Subcutaneous adipose tissue (tissue), 4 donors: ENCODE measurements around the gene CLMP. TPM values are rescaled to one million over a fixed set of nuclear protein-coding genes. Genes with fewer than 3 reads are reported as not detected.

Experiments used
- CTCF ChIP-seq: fragments of 450-650 bp; IDR thresholded peaks from one replicate; pipeline ENCODE4 v1.5.1; 2016; ENCODE audit warnings: low read depth, mild to moderate bottlenecking, control low read depth, antibody characterized with exemption, moderate library complexity
- total RNA-seq, 4 donors: library from RNA; depleted of rRNA; stranded (reverse); fragments of >200 nt; gene quantifications; one replicate each; pipeline ENCODE4 v1.1.0, GENCODE V29; 2016

Gene CLMP
- total RNA-seq, 4 donors from 2014 or later = 201 to 240 (median 209) TPM

DNA sequence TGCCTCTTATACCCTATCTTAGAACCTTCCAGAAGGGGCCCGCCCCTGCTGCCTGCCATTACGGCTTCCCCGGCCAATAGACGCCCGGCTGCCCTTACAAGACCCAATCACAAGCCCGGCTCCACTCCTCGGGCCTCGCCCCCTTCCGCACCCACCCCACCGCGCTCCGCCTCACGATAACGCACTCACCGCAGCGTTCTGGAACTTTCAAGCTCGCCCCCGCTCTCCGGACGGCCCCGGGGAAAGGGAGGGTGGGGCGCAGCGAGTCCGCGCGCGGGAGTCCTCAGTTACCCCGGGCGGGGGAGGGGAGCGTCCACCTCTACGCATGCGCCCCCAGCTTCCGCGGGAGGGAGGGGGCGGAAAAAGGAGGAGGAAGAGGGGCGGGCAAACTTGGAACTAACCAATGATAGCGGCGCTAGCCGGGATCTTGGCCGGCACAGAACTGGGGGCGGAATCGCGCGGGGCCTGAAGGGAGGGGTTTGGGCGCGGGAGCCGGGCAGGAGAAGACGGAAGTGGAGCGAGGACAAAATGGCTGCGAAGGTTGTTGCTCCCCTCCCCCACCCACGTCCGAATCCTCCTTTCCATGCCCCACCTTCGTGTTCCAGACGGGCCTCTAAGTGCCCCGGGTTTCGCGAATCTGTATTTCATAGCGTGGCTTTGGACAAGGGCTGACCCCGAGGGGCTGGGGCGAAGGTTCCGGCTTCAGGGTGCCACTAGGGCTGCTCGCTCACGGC, 132.7 kb downstream of the CLMP start:
- TF ChIP-seq CTCF = no peak

GRCh38 chr11:123061403-123062157, 133.5 kb downstream of the CLMP start, which contains the start of gene HSPA8:
Gene HSPA8 (minus strand): TSS chr11:123062136. CDS start chr11:123061324, 812 bp downstream.
- TF ChIP-seq CTCF = no peak

DNA sequence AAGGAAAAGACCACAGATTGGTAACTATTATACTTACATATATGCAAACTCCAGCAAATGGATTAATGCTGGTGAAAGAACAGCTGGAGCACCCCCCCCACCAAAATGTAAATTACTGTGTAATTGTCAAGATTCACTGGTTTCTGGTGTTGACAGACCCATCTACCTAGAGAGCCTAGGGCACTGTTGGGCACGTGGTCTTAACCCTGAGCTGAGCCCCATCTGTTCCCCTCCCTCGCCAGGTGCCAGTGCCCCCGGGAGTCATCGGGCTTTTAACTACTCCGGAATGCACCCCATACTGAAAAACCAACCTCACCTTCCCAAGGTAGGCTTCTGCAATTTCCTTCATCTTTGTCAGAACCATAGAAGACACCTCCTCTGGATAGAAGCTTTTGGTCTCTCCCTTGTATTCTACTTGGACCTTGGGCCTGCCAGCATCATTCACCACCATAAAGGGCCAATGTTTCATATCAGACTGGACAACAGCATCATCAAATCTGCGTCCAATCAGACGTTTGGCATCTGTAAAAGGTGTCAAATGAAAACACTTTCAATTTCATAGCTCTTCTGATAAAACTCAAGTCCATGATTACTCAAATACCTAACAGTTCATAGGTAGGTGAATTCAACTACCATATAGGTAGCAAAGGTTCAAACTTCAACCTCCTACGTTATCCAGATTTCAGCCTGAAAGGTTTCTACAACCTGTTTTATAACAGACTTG, 134.6 kb downstream of the CLMP start:
- TF ChIP-seq CTCF = no peak

DNA sequence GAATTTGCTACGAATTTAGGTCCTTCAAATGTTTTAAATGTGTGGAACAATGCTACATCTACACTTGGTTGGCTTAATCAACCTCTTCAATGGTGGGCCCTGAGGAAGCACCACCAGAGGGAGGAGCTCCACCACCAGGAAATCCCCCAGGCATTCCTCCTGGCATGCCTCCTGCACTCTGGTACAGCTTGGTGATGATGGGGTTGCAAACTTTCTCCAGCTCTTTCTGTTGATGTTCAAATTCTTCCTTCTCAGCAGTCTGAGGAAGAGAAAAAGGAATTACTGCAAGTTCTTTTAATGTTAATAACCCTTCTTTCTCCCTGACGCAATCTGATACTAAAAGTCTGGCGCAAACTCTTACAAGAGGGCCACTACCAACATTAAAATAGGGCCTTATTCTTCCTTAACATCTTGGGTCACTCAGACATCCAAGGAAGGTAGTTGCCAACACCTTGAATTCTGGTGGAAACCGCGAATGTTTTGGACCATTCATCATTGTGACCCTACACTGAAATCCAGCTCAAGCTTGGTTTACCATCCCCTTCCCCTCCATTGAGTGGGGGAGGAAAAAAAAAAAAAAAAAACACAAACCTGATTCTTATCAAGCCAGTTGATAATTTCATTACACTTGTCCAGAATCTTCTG, 137.3 kb downstream of the CLMP start:
- TF ChIP-seq CTCF = no peak

- TF ChIP-seq CTCF = no peak
These were observed 138.1 kb downstream of the CLMP start for GRCh38 chr11:123056835-123057491.

DNA sequence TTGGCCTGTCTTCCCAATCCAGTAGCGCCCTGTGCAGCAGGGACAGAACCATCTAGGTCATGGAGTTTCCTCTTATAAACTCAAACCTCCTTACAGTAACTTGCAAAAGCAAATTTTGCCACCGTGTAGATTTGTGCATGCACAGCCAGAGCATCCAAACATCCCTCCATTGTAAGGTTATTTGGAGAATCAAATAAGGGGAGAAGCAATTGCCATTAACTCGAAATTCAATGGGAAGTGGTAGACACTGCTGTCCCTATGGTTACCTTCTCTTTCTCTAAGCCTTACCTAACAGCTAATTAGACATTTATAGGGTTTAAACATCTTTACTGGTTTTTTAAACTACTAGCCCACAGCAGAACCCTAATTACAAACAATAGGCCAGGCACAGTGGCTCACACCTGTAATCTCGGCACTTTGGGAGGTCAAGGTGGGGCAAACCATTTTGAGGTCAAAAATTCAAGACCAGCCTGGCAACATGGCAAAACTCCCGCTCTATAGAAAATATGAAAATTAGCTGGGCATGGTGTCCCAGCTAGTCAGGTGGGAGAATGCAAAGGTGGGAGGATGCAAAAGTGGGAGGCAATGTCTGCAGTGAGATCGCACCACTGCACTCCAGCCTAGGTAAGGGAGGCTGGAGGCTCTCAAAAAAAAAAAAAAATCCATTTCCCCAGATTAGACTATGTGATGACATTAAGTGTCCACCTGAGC, 139.7 kb downstream of the CLMP start:
- no peak for TF ChIP-seq CTCF
